ENCODE data around the gene FLCN. TPM values are rescaled to one million over a fixed set of nuclear protein-coding genes. Genes with fewer than 3 reads are reported as not detected.

FLCN gene
- total and polyA plus RNA-seq, 2 of the 13 experiments (the other 11 are each of a cell fraction or from before 2014, with no cell fraction given): 16.6 to 24.9 TPM

DNA sequence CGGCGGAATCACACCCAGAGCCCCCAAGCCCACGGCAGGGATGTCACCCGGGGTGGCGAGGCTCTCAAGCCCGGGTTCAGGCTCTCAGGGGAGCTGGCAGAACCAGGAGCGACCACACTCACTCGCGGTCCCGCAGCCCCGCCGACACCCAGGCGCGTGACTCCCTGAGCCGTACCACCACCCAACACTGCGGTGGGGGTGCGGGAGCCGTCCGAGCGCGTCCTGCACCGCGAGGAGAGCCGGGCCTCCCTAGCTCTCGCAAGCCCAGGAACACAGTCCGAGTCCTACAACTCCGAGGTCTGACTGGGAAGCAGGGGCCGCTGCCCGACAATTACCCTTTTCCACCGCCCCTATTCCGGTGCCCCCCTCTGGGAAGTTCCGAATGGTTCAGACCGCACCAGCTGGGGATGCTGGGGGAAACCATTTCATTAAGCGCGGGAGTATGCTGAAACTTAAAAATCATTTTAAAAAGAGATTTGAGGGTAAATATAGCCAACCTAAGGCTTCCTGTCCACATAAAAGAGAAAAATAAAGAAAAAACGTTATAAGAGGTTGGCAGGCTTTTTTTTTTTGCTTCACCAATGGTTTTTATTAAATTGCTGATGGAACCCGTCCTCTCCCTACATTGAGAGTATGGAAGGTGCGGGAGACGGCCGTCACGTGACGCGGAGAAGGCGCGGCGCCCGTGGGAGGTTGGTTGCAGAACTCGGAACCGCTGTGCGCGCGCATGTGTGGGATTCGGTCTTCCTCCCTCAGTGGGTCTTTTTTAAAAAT is at the start of gene FLCN (continued):
- no peak for TF ChIP-seq ZNF263 (CRISPR knock-in tag; IDR thresholded peaks at IDR 0.05)
- 0 out of 2 replicates have a peak, but pooled peaks have one; percentile 16 for TF ChIP-seq KMT2A (CRISPR knock-in tag; IDR thresholded peaks at IDR 0.05)
- TF ChIP-seq NFIC (IDR thresholded peaks at IDR 0.05; ENCODE audit: low read length): peak; percentile 80
- TF ChIP-seq, protein P1, sequence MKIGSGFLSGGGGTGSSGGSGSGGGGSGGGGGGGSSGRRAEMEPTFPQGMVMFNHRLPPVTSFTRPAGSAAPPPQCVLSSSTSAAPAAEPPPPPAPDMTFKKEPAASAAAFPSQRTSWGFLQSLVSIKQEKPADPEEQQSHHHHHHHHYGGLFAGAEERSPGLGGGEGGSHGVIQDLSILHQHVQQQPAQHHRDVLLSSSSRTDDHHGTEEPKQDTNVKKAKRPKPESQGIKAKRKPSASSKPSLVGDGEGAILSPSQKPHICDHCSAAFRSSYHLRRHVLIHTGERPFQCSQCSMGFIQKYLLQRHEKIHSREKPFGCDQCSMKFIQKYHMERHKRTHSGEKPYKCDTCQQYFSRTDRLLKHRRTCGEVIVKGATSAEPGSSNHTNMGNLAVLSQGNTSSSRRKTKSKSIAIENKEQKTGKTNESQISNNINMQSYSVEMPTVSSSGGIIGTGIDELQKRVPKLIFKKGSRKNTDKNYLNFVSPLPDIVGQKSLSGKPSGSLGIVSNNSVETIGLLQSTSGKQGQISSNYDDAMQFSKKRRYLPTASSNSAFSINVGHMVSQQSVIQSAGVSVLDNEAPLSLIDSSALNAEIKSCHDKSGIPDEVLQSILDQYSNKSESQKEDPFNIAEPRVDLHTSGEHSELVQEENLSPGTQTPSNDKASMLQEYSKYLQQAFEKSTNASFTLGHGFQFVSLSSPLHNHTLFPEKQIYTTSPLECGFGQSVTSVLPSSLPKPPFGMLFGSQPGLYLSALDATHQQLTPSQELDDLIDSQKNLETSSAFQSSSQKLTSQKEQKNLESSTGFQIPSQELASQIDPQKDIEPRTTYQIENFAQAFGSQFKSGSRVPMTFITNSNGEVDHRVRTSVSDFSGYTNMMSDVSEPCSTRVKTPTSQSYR (CRISPR knock-in tag; IDR thresholded peaks at IDR 0.05; ENCODE audit: borderline replicate concordance): no peak
- TF ChIP-seq, protein P2, sequence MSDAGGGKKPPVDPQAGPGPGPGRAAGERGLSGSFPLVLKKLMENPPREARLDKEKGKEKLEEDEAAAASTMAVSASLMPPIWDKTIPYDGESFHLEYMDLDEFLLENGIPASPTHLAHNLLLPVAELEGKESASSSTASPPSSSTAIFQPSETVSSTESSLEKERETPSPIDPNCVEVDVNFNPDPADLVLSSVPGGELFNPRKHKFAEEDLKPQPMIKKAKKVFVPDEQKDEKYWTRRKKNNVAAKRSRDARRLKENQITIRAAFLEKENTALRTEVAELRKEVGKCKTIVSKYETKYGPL (CRISPR knock-in tag; IDR thresholded peaks at IDR 0.05): no peak
- peak; percentile 17; the same call in 1 of the 2 replicates for TF ChIP-seq RARA (CRISPR knock-in tag; IDR thresholded peaks at IDR 0.05)
- peak; percentile 76; the same call in 1 of the 2 replicates for TF ChIP-seq NONO (IDR thresholded peaks at IDR 0.05)
- TF ChIP-seq NONO (CRISPR knock-in tag; conservative IDR thresholded peaks at IDR 0.05): peak; percentile 77
- 0 out of 2 replicates have a peak, but pooled peaks have one; percentile 23 for TF ChIP-seq WIZ (CRISPR knock-in tag; IDR thresholded peaks at IDR 0.05)
- TF ChIP-seq, protein P3, sequence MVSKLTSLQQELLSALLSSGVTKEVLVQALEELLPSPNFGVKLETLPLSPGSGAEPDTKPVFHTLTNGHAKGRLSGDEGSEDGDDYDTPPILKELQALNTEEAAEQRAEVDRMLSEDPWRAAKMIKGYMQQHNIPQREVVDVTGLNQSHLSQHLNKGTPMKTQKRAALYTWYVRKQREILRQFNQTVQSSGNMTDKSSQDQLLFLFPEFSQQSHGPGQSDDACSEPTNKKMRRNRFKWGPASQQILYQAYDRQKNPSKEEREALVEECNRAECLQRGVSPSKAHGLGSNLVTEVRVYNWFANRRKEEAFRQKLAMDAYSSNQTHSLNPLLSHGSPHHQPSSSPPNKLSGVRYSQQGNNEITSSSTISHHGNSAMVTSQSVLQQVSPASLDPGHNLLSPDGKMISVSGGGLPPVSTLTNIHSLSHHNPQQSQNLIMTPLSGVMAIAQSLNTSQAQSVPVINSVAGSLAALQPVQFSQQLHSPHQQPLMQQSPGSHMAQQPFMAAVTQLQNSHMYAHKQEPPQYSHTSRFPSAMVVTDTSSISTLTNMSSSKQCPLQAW (CRISPR knock-in tag; IDR thresholded peaks at IDR 0.05): peak; percentile 55; the same call in 1 of the 2 replicates
- TF ChIP-seq, protein P4, sequence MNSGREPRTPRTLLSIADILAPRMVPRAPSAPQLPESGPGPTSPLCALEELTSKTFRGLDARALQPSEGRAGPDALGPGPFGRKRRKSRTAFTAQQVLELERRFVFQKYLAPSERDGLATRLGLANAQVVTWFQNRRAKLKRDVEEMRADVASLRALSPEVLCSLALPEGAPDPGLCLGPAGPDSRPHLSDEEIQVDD (CRISPR knock-in tag; IDR thresholded peaks at IDR 0.05; ENCODE audit: borderline replicate concordance): peak; percentile 31; the same call in 1 of the 2 replicates
- TF ChIP-seq NFE2L2 (IDR thresholded peaks at IDR 0.05; ENCODE audit: low read length): no peak
- TF ChIP-seq, protein P5, sequence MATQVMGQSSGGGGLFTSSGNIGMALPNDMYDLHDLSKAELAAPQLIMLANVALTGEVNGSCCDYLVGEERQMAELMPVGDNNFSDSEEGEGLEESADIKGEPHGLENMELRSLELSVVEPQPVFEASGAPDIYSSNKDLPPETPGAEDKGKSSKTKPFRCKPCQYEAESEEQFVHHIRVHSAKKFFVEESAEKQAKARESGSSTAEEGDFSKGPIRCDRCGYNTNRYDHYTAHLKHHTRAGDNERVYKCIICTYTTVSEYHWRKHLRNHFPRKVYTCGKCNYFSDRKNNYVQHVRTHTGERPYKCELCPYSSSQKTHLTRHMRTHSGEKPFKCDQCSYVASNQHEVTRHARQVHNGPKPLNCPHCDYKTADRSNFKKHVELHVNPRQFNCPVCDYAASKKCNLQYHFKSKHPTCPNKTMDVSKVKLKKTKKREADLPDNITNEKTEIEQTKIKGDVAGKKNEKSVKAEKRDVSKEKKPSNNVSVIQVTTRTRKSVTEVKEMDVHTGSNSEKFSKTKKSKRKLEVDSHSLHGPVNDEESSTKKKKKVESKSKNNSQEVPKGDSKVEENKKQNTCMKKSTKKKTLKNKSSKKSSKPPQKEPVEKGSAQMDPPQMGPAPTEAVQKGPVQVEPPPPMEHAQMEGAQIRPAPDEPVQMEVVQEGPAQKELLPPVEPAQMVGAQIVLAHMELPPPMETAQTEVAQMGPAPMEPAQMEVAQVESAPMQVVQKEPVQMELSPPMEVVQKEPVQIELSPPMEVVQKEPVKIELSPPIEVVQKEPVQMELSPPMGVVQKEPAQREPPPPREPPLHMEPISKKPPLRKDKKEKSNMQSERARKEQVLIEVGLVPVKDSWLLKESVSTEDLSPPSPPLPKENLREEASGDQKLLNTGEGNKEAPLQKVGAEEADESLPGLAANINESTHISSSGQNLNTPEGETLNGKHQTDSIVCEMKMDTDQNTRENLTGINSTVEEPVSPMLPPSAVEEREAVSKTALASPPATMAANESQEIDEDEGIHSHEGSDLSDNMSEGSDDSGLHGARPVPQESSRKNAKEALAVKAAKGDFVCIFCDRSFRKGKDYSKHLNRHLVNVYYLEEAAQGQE (IDR thresholded peaks at IDR 0.05; ENCODE audit: borderline replicate concordance in 1 of 2, low read depth in 1 of 2, low read length in 2 of 2): 0 out of 4 replicates have a peak, but pooled peaks of 1 of the 2 experiments have one; percentile 12
- TF ChIP-seq MTA1 (CRISPR knock-in tag; IDR thresholded peaks at IDR 0.05; ENCODE audit: borderline replicate concordance): peak; percentile 35; the same call in 1 of the 2 replicates
- TF ChIP-seq CBX1 (IDR thresholded peaks at IDR 0.05; ENCODE audit: low read depth): peak; percentile 47
- TF ChIP-seq, protein P6, sequence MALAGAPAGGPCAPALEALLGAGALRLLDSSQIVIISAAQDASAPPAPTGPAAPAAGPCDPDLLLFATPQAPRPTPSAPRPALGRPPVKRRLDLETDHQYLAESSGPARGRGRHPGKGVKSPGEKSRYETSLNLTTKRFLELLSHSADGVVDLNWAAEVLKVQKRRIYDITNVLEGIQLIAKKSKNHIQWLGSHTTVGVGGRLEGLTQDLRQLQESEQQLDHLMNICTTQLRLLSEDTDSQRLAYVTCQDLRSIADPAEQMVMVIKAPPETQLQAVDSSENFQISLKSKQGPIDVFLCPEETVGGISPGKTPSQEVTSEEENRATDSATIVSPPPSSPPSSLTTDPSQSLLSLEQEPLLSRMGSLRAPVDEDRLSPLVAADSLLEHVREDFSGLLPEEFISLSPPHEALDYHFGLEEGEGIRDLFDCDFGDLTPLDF (CRISPR knock-in tag; IDR thresholded peaks at IDR 0.05): no peak
